ENCODE data around the gene GLT1D1. TPM values are rescaled to one million over a fixed set of nuclear protein-coding genes. Genes with fewer than 3 reads are reported as not detected.
"Not testable (repeated sequence)": the region's sequence is repeated elsewhere in the genome, so short reads cannot be mapped to it uniquely, and the experiment has no call there.

The GLT1D1 gene
- total RNA-seq, 2 experiments from 2014 or later: not detected

- H3K4me1 Mint-ChIP-seq (ENCODE audit: low read depth): peaks cover 14% of the 10 kb centered on the region
- no peaks in the 10 kb centered on the region for H3K36me3 Mint-ChIP-seq (ENCODE audit: low read depth)
- no peak overlapping the region for H3K4me3 Mint-ChIP-seq
- no peak overlapping the region for H3K27ac Mint-ChIP-seq
- H3K27me3 Mint-ChIP-seq (ENCODE audit: low read depth): peaks cover 18% of the 10 kb centered on the region
- H3K9me3 Mint-ChIP-seq: peaks cover 4% of the 10 kb centered on the region
- CTCF ChIA-PET: no interaction called here
- no peak for DNase-seq
- intact Hi-C loops (cut with micrococcal nuclease): no loop called here
These were observed 25.6 kb upstream of the GLT1D1 start for GRCh38 chr12:128827724-128828123.

DNA sequence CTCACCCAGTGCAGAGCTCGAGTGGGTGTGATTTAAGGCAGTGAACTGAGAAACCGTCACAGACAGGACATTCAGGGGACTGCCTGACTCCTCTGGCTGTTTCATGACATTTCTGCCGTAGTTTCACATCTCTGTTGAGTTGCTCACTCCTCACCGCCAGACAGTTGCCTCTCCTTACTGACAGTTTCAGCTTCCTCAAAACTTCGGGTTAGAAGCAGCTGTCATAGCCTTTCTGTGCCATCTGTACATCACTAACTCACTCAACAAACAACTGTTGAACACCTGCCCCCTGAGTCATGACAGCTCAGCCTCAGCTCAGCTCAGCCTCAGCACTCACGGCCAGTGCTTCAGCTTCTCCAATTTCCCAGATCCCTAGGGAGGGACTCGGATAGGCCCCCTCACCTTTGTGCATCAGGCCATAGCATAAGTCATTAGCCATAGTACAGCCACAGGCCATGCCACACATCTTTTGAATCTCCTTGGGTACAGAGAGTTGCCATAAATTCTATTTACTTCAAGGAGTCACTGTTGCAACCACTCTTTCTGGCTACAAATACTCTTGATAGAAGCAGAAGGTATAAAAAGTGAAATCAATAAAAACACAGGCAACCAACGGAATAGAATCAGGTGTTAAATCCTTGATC lies 23.3 kb upstream of the GLT1D1 start:
- intact Hi-C loops (cut with micrococcal nuclease): loop anchor here (1.0 kb wide), 1 partner anchor 85 kb away; no protein-coding TSS in a partner anchor
- CTCF ChIA-PET: interaction anchor here (1.6 kb wide), 1 partner anchor 48 kb away, joined by 5 read pairs; no protein-coding TSS in a partner anchor
- Mint-ChIP-seq H3K27me3 (ENCODE audit: low read depth) (peaks cover 18% of the 10 kb centered on the region), H3K36me3 (ENCODE audit: low read depth) (no peaks in the 10 kb centered on the region), H3K4me1 (ENCODE audit: low read depth) (peaks cover 9% of the 10 kb centered on the region), H3K27ac (peak overlapping the region; percentile 37), H3K4me3 (no peak overlapping the region), H3K9me3 (peaks cover 4% of the 10 kb centered on the region)
- DNase-seq: peak; percentile 40

- Mint-ChIP-seq H3K27ac (no peak overlapping the region), H3K9me3 (peaks cover 4% of the 10 kb centered on the region), H3K36me3 (ENCODE audit: low read depth) (no peaks in the 10 kb centered on the region), H3K4me3 (no peak overlapping the region), H3K4me1 (ENCODE audit: low read depth) (peaks cover 8% of the 10 kb centered on the region), H3K27me3 (ENCODE audit: low read depth) (peaks cover 22% of the 10 kb centered on the region)
- CTCF ChIA-PET: interaction anchor here (1.6 kb wide), 1 partner anchor 49 kb away, joined by 5 read pairs; no protein-coding TSS in a partner anchor
- intact Hi-C loops (cut with micrococcal nuclease): loop anchor here (1.0 kb wide), 1 partner anchor 85 kb away; no protein-coding TSS in a partner anchor
- DNase-seq: no peak
These were observed 22.8 kb upstream of the GLT1D1 start for GRCh38 chr12:128830505-128830893.

- no peaks in the 10 kb centered on the region for H3K9me3 Mint-ChIP-seq
- H3K4me1 Mint-ChIP-seq (ENCODE audit: low read depth): peaks cover 8% of the 10 kb centered on the region
- H3K27me3 Mint-ChIP-seq (ENCODE audit: low read depth): peaks cover 20% of the 10 kb centered on the region
- intact Hi-C loops (cut with micrococcal nuclease): no loop called here
- no peaks in the 10 kb centered on the region for H3K36me3 Mint-ChIP-seq (ENCODE audit: low read depth)
- H3K4me3 Mint-ChIP-seq: no peak overlapping the region
- no peak for DNase-seq
- CTCF ChIA-PET: interaction anchor here (1.1 kb wide), 1 partner anchor 8 kb away, joined by 3 read pairs; no protein-coding TSS in a partner anchor
- no peak overlapping the region for H3K27ac Mint-ChIP-seq
These were observed 19.9 kb upstream of the GLT1D1 start for GRCh38 chr12:128833418-128833817.

DNA sequence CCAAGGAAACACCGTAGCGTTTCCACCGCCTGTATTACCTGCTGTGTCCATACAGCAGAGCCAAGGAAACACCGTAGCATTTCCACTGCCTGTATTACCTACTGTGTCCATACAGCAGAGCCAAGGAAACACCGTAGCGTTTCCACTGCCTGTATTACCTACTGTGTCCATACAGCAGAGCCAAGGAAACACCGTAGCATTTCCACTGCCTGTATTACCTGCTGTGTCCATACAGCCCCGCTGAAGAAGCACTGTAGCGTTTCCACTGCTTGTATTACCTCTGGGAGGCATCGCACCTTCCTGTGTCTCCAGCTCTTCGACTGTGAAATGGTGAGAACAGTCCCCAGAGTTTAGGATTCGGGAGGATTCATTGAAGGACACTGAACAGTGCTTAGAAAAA lies 13.4 kb upstream of the GLT1D1 start:
- CTCF ChIA-PET; H3K9me3 Mint-ChIP-seq; intact Hi-C loops (cut with micrococcal nuclease); H3K4me1 Mint-ChIP-seq (ENCODE audit: low read depth); DNase-seq; H3K4me3 Mint-ChIP-seq; H3K27ac Mint-ChIP-seq; H3K36me3 Mint-ChIP-seq (ENCODE audit: low read depth): not testable (repeated sequence)
- peaks cover 14% of the 10 kb centered on the region for H3K27me3 Mint-ChIP-seq (ENCODE audit: low read depth)

DNA sequence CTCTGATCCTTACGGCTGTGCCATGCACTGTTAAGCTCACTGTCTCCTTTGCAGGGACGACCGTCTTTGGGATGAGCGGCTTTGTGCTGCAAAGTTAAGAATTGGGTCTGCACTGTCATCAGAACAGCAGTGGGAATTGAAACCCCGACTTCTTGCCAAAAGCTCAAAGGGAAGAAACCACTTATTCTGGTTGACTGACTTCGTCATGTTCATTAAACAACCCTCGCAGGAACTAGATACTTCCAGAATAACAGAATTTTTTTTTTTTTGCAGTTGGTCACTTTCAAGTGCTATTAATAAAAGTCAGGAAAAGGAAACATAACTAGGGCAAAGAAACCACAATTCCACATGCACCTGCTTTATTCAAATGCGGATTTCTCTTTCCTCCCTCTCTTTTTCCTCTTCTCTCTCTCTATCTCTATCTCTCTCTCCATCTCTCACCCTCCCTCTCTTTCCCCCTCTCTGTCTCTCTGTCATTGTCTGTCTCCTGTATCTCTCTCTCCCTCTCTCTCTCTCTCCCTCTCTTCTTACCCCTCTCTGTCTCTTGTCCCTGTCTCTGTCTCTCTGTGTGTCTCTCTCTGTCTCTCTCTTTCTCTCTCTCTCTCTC lies 12.3 kb upstream of the GLT1D1 start:
- intact Hi-C loops (cut with micrococcal nuclease): no loop called here
- Mint-ChIP-seq H3K36me3 (ENCODE audit: low read depth) (no peaks in the 10 kb centered on the region), H3K4me3 (no peak overlapping the region), H3K27me3 (ENCODE audit: low read depth) (peaks cover 10% of the 10 kb centered on the region), H3K4me1 (ENCODE audit: low read depth) (peaks cover 4% of the 10 kb centered on the region), H3K27ac (no peak overlapping the region), H3K9me3 (no peaks in the 10 kb centered on the region)
- CTCF ChIA-PET: no interaction called here
- no peak for DNase-seq

DNA sequence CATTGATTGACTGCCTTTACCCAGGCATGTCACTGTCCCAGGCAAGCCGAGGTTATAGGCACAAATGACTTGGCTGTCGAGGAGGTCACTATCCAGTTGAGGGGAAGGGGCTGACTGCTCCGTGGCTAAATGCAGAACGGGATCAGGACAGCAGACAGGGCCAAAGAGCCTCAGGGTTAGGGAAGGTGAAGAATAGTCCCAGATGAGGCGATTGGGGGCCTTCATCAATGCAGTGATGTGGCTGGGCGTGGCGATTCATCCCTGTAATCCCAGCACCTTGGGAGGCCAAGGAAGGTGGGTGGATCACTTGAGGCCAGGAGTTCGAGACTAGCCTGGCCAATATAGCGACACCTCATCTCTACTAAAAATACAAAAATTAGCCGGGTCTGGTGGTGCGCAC lies 10.7 kb upstream of the GLT1D1 start:
- CTCF ChIA-PET: interaction anchor here (1.0 kb wide), 1 partner anchor 22 kb away, joined by 3 read pairs; no protein-coding TSS in a partner anchor
- no peak overlapping the region for H3K4me3 Mint-ChIP-seq
- intact Hi-C loops (cut with micrococcal nuclease): no loop called here
- no peaks in the 10 kb centered on the region for H3K9me3 Mint-ChIP-seq
- no peaks in the 10 kb centered on the region for H3K36me3 Mint-ChIP-seq (ENCODE audit: low read depth)
- no peak for DNase-seq
- no peak overlapping the region for H3K27ac Mint-ChIP-seq
- peaks cover 7% of the 10 kb centered on the region for H3K27me3 Mint-ChIP-seq (ENCODE audit: low read depth)
- H3K4me1 Mint-ChIP-seq (ENCODE audit: low read depth): peaks cover 4% of the 10 kb centered on the region

DNA sequence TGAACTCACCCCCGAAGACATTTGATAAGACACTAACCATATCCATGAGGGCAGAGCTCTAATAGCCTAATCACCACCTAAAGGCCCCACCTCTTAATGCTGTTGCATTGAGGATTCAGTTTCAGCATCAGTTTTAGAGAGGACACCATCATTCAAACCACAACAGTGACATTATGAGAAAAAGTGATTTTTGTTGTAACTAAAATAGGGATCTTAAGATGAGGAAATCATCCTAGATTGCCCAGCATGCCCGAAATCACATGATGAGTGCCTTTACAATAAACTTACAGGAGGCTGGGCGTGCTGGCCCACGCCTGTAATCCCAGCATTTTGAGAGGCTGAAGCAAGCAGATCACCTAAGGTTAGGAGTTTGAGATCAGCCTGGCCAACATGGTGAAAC lies 9.7 kb upstream of the GLT1D1 start:
- H3K36me3 Mint-ChIP-seq (ENCODE audit: low read depth): no peaks in the 10 kb centered on the region
- H3K27me3 Mint-ChIP-seq (ENCODE audit: low read depth): peaks cover 7% of the 10 kb centered on the region
- H3K9me3 Mint-ChIP-seq: no peaks in the 10 kb centered on the region
- DNase-seq: no peak
- CTCF ChIA-PET: interaction anchor here (1.0 kb wide), 1 partner anchor 21 kb away, joined by 3 read pairs; no protein-coding TSS in a partner anchor
- intact Hi-C loops (cut with micrococcal nuclease): no loop called here
- no peak overlapping the region for H3K27ac Mint-ChIP-seq
- H3K4me1 Mint-ChIP-seq (ENCODE audit: low read depth): peaks cover 4% of the 10 kb centered on the region
- H3K4me3 Mint-ChIP-seq: no peak overlapping the region

DNA sequence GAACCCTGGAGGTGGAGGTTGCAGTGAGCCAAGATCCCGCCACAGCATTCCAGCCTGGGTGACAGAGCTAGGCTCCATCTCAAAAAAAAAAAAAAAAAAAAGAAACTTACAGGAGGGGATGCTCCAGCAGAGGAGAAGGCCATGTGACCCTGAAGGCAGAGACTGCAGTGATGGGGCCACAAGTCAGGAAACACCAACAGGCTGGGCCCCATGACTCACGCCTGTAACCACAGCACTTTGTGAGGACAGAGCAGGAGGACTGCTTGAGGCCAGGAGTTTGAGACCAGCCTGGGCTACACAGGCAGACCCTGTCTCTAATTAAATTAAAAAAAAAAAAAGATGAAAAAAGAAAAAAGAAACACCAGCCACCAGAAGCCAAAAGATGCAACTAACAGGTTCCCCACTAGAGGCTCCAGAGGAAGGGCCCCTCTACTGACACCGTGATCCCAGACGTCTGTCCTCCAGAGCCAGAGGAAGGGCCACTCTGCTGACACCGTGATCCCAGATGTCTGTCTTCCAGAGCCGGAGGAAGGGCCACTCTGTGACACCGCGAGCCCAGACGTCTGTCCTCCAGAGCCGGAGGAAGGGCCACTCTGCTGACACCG lies 9.1 kb upstream of the GLT1D1 start:
- peak; percentile 38 for DNase-seq
- Mint-ChIP-seq H3K27ac (no peak overlapping the region), H3K27me3 (ENCODE audit: low read depth) (peaks cover 7% of the 10 kb centered on the region), H3K36me3 (ENCODE audit: low read depth) (no peaks in the 10 kb centered on the region), H3K4me3 (no peak overlapping the region), H3K9me3 (no peaks in the 10 kb centered on the region), H3K4me1 (ENCODE audit: low read depth) (peaks cover 4% of the 10 kb centered on the region)
- CTCF ChIA-PET: no interaction called here
- intact Hi-C loops (cut with micrococcal nuclease): no loop called here

- H3K27ac Mint-ChIP-seq; H3K9me3 Mint-ChIP-seq; DNase-seq; H3K27me3 Mint-ChIP-seq (ENCODE audit: low read depth); intact Hi-C loops (cut with micrococcal nuclease); H3K4me3 Mint-ChIP-seq; H3K4me1 Mint-ChIP-seq (ENCODE audit: low read depth); H3K36me3 Mint-ChIP-seq (ENCODE audit: low read depth): not testable (repeated sequence)
- CTCF ChIA-PET: interaction anchor here (0.7 kb wide), 1 partner anchor 491 kb away, joined by 4 read pairs; no protein-coding TSS in a partner anchor
These were observed 6.6 kb upstream of the GLT1D1 start for GRCh38 chr12:128846671-128847070.

- no peak overlapping the region for H3K27ac Mint-ChIP-seq
- intact Hi-C loops (cut with micrococcal nuclease): no loop called here
- no peak overlapping the region for H3K4me3 Mint-ChIP-seq
- CTCF ChIA-PET: interaction anchor here (0.6 kb wide), 1 partner anchor 65 kb away, joined by 3 read pairs; no protein-coding TSS in a partner anchor
- no peaks in the 10 kb centered on the region for H3K36me3 Mint-ChIP-seq (ENCODE audit: low read depth)
- no peaks in the 10 kb centered on the region for H3K4me1 Mint-ChIP-seq (ENCODE audit: low read depth)
- H3K27me3 Mint-ChIP-seq (ENCODE audit: low read depth): peaks cover 9% of the 10 kb centered on the region
- H3K9me3 Mint-ChIP-seq: no peaks in the 10 kb centered on the region
- no peak for DNase-seq
These were observed 4.9 kb upstream of the GLT1D1 start for GRCh38 chr12:128848371-128848770.

GRCh38 chr12:128849806-128850205 lies 3.5 kb upstream of the GLT1D1 start:
- H3K9me3 Mint-ChIP-seq; H3K4me1 Mint-ChIP-seq (ENCODE audit: low read depth); intact Hi-C loops (cut with micrococcal nuclease); H3K36me3 Mint-ChIP-seq (ENCODE audit: low read depth); CTCF ChIA-PET; DNase-seq; H3K27ac Mint-ChIP-seq; H3K4me3 Mint-ChIP-seq: not testable (repeated sequence)
- H3K27me3 Mint-ChIP-seq (ENCODE audit: low read depth): peaks cover 17% of the 10 kb centered on the region

Measured in activated naive CD4-positive, alpha-beta T cell treated with anti-CD3 and anti-CD28 coated beads for 36 hours (primary cell).